Mesothelial cell of epicardium (in vitro differentiated cells): Measurements from ENCODE around the gene SAMD14. TPM values are rescaled to one million over a fixed set of nuclear protein-coding genes. Genes with fewer than 3 reads are reported as not detected.

Experiments used
- DNase-seq, 2 experiments: peaks; one replicate each; pipeline ENCODE4 v3.0.0; 2021; ENCODE audit warnings: low spot score in 2 of 2; ENCODE audit not compliant: unreplicated experiment in 2 of 2
- H3K27ac Mint-ChIP-seq: 2 replicates; pipeline ENCODE4 v1.8.0; 2021; ENCODE audit warnings: mixed read lengths
- H3K27me3 Mint-ChIP-seq: 2 replicates; pipeline ENCODE4 v1.8.0; 2021; ENCODE audit warnings: low read depth, mixed read lengths
- H3K36me3 Mint-ChIP-seq: 2 replicates; pipeline ENCODE4 v1.8.0; 2021; ENCODE audit warnings: mixed read lengths
- H3K4me1 Mint-ChIP-seq: 2 replicates; pipeline ENCODE4 v1.8.0; 2021; ENCODE audit warnings: mixed read lengths
- H3K4me3 Mint-ChIP-seq: 2 replicates; pipeline ENCODE4 v1.8.0; 2021; ENCODE audit warnings: mild to moderate bottlenecking, moderate library complexity, mixed read lengths
- H3K9me3 Mint-ChIP-seq: 2 replicates; pipeline ENCODE4 v1.8.0; 2021; ENCODE audit warnings: mixed read lengths
- total RNA-seq: library from RNA; stranded (reverse); gene quantifications from 3 replicates; pipeline ENCODE4 v1.2.1, GENCODE V29; 2021
- TF ChIP-seq, protein P1 (sequence below): fragments of 200-600 bp; sonication (generic); IDR thresholded peaks from one replicate; pipeline ENCODE4 v1.5.0; 2021; ENCODE audit warnings: antibody characterized with exemption; ENCODE audit not compliant: unreplicated experiment

SAMD14 gene
- total RNA-seq, 1 donor from 2014 or later: 19.4 TPM

DNA sequence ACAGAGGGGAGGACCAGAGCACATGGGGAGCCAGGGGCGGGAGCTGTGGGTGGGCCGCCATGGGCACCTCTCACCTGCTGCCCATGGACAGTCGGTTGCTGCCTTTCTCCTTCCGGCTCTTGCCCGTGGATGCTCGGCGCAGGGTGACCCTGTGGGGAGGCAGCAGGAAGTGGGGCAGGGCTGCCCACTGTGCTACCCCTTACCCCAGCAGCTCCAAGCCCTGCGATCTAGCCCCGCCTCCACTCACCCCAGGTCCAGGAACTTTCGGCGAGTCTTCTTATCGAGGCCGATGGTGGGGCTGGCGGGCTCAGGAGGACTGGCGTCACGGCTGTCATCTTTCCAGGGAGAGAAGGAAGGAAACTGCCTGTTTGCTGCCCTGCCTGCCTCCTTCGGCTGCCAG is 14.2 kb downstream of the SAMD14 start:
- TF ChIP-seq, protein P1, sequence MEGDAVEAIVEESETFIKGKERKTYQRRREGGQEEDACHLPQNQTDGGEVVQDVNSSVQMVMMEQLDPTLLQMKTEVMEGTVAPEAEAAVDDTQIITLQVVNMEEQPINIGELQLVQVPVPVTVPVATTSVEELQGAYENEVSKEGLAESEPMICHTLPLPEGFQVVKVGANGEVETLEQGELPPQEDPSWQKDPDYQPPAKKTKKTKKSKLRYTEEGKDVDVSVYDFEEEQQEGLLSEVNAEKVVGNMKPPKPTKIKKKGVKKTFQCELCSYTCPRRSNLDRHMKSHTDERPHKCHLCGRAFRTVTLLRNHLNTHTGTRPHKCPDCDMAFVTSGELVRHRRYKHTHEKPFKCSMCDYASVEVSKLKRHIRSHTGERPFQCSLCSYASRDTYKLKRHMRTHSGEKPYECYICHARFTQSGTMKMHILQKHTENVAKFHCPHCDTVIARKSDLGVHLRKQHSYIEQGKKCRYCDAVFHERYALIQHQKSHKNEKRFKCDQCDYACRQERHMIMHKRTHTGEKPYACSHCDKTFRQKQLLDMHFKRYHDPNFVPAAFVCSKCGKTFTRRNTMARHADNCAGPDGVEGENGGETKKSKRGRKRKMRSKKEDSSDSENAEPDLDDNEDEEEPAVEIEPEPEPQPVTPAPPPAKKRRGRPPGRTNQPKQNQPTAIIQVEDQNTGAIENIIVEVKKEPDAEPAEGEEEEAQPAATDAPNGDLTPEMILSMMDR: no peak
- peaks cover 10% of the 10 kb centered on the region for H3K4me1 Mint-ChIP-seq
- no peaks in the 10 kb centered on the region for H3K9me3 Mint-ChIP-seq
- H3K4me3 Mint-ChIP-seq: no peak overlapping the region
- DNase-seq: no peak
- peaks cover 4% of the 10 kb centered on the region for H3K36me3 Mint-ChIP-seq
- H3K27ac Mint-ChIP-seq: no peak overlapping the region
- peaks cover 20% of the 10 kb centered on the region for H3K27me3 Mint-ChIP-seq

DNA sequence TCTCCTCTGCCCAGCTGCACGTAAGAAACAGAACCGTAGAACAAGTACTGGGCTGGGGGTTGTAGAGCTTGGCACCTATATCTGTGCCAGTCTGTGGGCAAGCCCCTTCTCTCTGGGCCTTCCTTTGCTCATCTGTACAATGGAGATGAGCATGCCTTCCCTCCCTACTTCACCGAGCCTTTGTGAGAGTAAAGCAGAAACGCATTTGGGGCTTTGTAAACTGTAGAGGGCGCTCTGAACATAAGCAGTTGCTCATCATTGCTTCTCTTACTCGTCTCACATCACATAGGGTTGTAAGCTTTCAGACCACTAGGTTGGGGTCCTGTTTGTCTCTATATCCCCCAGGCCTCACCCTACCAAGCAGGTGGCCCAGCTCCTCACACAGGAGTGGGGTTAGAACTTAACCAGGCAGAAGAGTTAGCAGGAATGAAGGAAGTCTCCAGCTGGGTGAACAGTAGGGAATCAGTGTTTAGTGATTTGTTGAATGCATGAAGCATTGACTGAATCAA is 15.1 kb downstream of the SAMD14 start:
- Mint-ChIP-seq H3K4me1 (peaks cover 10% of the 10 kb centered on the region), H3K27me3 (peaks cover 20% of the 10 kb centered on the region), H3K27ac (no peak overlapping the region), H3K9me3 (no peaks in the 10 kb centered on the region), H3K36me3 (peaks cover 4% of the 10 kb centered on the region), H3K4me3 (no peak overlapping the region)
- TF ChIP-seq, protein P1: no peak
- DNase-seq: no peak

DNA sequence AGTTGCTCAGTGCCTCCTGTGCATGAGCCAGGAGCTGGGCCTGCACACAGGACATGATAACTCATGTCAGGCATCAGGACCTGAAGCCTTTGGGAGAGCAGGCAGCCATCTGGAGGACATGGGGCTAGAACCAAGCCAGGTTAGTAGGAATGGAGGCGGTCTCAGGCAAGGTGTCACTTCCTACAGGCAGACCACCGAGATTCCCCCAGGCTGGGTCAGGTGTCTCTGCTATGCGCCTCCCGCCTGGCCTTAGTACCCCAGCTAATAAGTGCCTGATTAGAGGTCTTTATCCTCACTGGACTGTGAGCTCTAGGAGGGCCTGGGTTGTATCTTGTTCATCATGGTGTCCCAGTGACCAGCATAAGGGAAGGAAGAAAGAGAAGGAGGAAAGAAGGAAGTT is 15.6 kb downstream of the SAMD14 start:
- H3K4me3 Mint-ChIP-seq: no peak overlapping the region
- peaks cover 18% of the 10 kb centered on the region for H3K27me3 Mint-ChIP-seq
- H3K9me3 Mint-ChIP-seq: no peaks in the 10 kb centered on the region
- no peak for DNase-seq
- H3K27ac Mint-ChIP-seq: no peak overlapping the region
- H3K4me1 Mint-ChIP-seq: peaks cover 10% of the 10 kb centered on the region
- TF ChIP-seq, protein P1: no peak
- peaks cover 4% of the 10 kb centered on the region for H3K36me3 Mint-ChIP-seq

DNA sequence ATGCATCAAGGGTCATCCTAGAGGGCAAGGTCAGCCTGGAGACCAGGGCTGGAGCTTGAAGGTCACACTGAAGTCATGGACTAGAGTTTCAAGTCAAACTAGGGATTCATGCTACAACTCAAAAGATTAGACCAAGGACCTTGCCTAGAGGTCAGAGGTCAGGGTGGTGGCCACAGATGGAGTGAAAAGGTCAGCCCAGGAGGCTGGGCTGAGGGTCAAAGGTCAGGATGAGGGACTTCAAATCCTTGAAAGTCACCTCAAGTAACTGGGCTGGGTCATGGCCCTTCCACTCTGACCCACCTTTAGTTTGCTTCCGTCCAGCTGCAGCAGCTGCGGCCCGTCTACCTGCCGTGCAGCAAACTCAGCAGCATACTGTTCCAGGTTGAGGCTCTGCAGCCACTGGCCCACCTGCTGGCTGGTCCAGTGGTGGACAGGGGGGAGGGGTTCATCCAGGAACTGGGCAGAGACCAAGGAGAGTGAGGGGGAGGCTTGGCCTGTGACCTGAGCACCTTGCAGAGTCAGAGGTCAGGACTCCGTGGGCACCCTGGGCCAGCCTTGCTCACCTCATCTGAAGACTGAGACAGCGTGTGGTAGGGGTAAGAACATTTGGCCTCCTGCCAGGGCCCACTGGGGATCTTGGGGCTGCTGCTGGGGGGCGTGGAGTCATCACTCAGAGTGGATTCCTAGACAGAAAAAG is 16.2 kb downstream of the SAMD14 start:
- Mint-ChIP-seq H3K27me3 (peaks cover 15% of the 10 kb centered on the region), H3K4me1 (peaks cover 10% of the 10 kb centered on the region), H3K9me3 (no peaks in the 10 kb centered on the region), H3K4me3 (no peak overlapping the region), H3K27ac (no peak overlapping the region), H3K36me3 (peaks cover 9% of the 10 kb centered on the region)
- DNase-seq: no peak
- TF ChIP-seq, protein P1: no peak

DNA sequence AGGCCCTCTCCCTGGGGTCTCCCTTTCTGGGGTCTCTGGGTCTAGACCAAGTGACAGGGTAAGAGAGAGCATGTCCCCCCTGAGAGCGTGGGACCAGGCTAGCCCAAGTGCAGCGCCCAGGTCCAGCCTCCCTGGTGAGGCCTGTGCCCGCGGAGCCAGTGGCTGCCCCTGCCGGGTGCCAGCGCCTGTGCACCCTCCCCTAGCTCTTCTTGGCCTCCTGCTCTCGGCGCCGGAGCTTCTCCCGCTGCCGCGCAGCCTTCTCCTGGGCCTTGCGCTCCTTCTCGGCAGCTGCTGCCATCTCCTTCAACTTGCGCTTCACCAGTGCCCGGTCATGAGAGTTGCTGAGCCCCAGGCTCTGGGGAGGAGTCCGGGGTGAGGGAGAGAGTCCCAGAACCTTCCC is 17.3 kb downstream of the SAMD14 start:
- Mint-ChIP-seq H3K4me1 (peaks cover 10% of the 10 kb centered on the region), H3K27ac (no peak overlapping the region), H3K36me3 (peaks cover 11% of the 10 kb centered on the region), H3K27me3 (peaks cover 10% of the 10 kb centered on the region), H3K4me3 (no peak overlapping the region), H3K9me3 (no peaks in the 10 kb centered on the region)
- DNase-seq: no peak
- TF ChIP-seq, protein P1: no peak
